ENCODE data around the gene XYLT1. TPM values are rescaled to one million over a fixed set of nuclear protein-coding genes. Genes with fewer than 3 reads are reported as not detected.

Gene XYLT1
- total and polyA plus RNA-seq, 2 of the 4 experiments (the other 2 are of a cell fraction), result 9.0 to 12.7 TPM

GRCh38 chr16:17104654-17105053, 366.1 kb downstream of the XYLT1 start:
- dilution Hi-C loops (cut with HindIII; ENCODE audit: low sequenced_read_pairs, unreplicated experiment), result no loop called here
- no peak overlapping the region for H3K27ac ChIP-seq (ENCODE audit: insufficient read depth, low read length)
- POLR2A ChIA-PET (ENCODE audit: unreplicated experiment), result no interaction called here

More at GRCh38 chr16:17104654-17105053, 366.1 kb downstream of the XYLT1 start:
- Histone ChIP-seq H2AK9ac (replicated peaks; ENCODE audit: low read depth, low read length, poor library complexity) (no peak overlapping the region), H4K20me1 (ENCODE audit: insufficient read depth, low read length) (no peaks in the 10 kb centered on the region), H2BK20ac (ENCODE audit: low read depth, low read length) (no peak overlapping the region), H3K9me1 (ENCODE audit: insufficient read depth, low read length) (peaks cover 4% of the 10 kb centered on the region; the same call in 1 of the 2 replicates), H2BK5ac (ENCODE audit: low read depth, low read length, poor library complexity, severe bottlenecking) (no peak overlapping the region), H3K79me1 (ENCODE audit: low read depth in 1 of 2, low read length in 2 of 2) (no peaks in the 10 kb centered on the region), H3K9ac (ENCODE audit: low read depth, low read length) (no peak overlapping the region), H3K4me2 (ENCODE audit: low read depth, low read length) (no peak overlapping the region), H3K27me3 (ENCODE audit: control insufficient read depth, insufficient read depth, low read length) (no peaks in the 10 kb centered on the region), H3K9me3 (ENCODE audit: control insufficient read depth, insufficient read depth, low read length) (no peaks in the 10 kb centered on the region), H2AK5ac (ENCODE audit: low read depth, low read length) (no peak overlapping the region), H4K91ac (ENCODE audit: insufficient read depth, low read depth, low read length) (no peak overlapping the region), H3K4me1 (ENCODE audit: control insufficient read depth, insufficient read depth, low read length) (no peaks in the 10 kb centered on the region), H4K8ac (ENCODE audit: low read depth in 2 of 2, low read length in 2 of 2) (no peak overlapping the region), H2BK15ac (ENCODE audit: low read depth, low read length) (no peak overlapping the region), H3K4me3 (ENCODE audit: insufficient read depth, low read depth, low read length) (no peak overlapping the region), H2BK120ac (ENCODE audit: low read depth, low read length) (no peak overlapping the region), H3K23ac (ENCODE audit: low read depth, low read length) (no peak overlapping the region), H4K5ac (ENCODE audit: low read depth, low read length) (no peak overlapping the region), H2AFZ (replicated peaks; ENCODE audit: low read length, poor library complexity) (no peak overlapping the region), H3K36me3 (ENCODE audit: control insufficient read depth, insufficient read depth, low read length) (no peaks in the 10 kb centered on the region), H3K14ac (replicated peaks; ENCODE audit: low read depth, low read length) (no peak overlapping the region), H3K4ac (ENCODE audit: low read depth, low read length) (no peak overlapping the region), H3K18ac (ENCODE audit: low read depth, low read length) (no peak overlapping the region), H3K56ac (ENCODE audit: extremely low read depth, insufficient read depth, low read length) (no peak overlapping the region)
- TF ChIP-seq POLR2A (IDR thresholded peaks at IDR 0.05; ENCODE audit: low read depth, low read length) (no peak), BHLHE40 (IDR thresholded peaks at IDR 0.05; ENCODE audit: low read depth, low read length) (no peak), USF2 (IDR thresholded peaks at IDR 0.05; ENCODE audit: low read depth, low read length) (no peak), MXI1 (IDR thresholded peaks at IDR 0.05; ENCODE audit: borderline replicate concordance, low read depth, low read length) (no peak), FOS (IDR thresholded peaks at IDR 0.05; ENCODE audit: low read depth, low read length) (no peak)
- ATAC-seq (ENCODE audit: low read depth) (no peak), DNase-seq (no peak)
- CTCF ChIA-PET, result no interaction called here
- in situ Hi-C loops (cut with MboI; ENCODE audit: low sequenced_read_pairs) (no loop called here), intact Hi-C loops (cut with micrococcal nuclease) (no loop called here)
- 80% methylated on average over 1 of the region's 5 CpGs; no CpG with 5 or more reads in 1 of the 2 experiments for WGBS, 2 experiments (ENCODE audit: extremely low coverage in 2 of 2, insufficient read length in 1 of 2)
- BruUV-seq (replicated peaks), result no TSS peak
